ENCODE measurements around the gene OLFM1. TPM values are rescaled to one million over a fixed set of nuclear protein-coding genes. Genes with fewer than 3 reads are reported as not detected.
A peak's percentile ranks its signal among the peaks of the same experiment; 100 is the strongest.

OLFM1 gene
- total and polyA plus RNA-seq, 9 of the 15 experiments (the other 6 are each of a cell fraction or from before 2014, with no cell fraction given), result not detected

- TF ChIP-seq REST (IDR thresholded peaks at IDR 0.05; ENCODE audit: borderline replicate concordance), result peak; percentile 96
- TF ChIP-seq REST (CRISPR knock-in tag; IDR thresholded peaks at IDR 0.05; ENCODE audit: low read depth), result 0 out of 2 replicates have a peak, but pooled peaks have one; percentile 30
- TF ChIP-seq MIER1 (IDR thresholded peaks at IDR 0.05; ENCODE audit: low read depth), result 0 out of 2 replicates have a peak, but pooled peaks have one; percentile 50
- TF ChIP-seq ZNF830 (CRISPR knock-in tag; IDR thresholded peaks at IDR 0.05), result no peak
- TF ChIP-seq HINFP (tag; conservative IDR thresholded peaks at IDR 0.05; ENCODE audit: low read depth), result no peak
These were observed 3.1 kb downstream of the OLFM1 start (continued) for GRCh38 chr9:135090547-135090946.

Measured in K562 (cell line).